Thoracic aorta (tissue), 2 donors: ENCODE data around the gene ERCC6L. TPM values are rescaled to one million over a fixed set of nuclear protein-coding genes. Genes with fewer than 3 reads are reported as not detected.
"Not testable (repeated sequence)": the region's sequence is repeated elsewhere in the genome, so short reads cannot be mapped to it uniquely, and the experiment has no call there.

Experiments used
- ATAC-seq: fragments of 150-250 bp; one replicate; pipeline ENCODE4 v1.8.0; 2017; ENCODE audit warnings: low read depth; ENCODE audit not compliant: insufficient number of reproducible peaks, low FRiP score
- DNase-seq: peaks from one replicate; pipeline ENCODE4 v3.0.0-alpha.2; 2020; ENCODE audit warnings: low spot score
- H3K27ac ChIP-seq, 2 donors: fragments of 200-600 bp; sonication (generic); 1 replicate in 1 of 2; 2 replicates in 1 of 2; pipeline ENCODE4 v1.5.1; 2016; ENCODE audit warnings: mild to moderate bottlenecking in 2 of 2, moderate library complexity in 2 of 2
- H3K27me3 ChIP-seq: fragments of 200-600 bp; sonication (generic); replicated peaks from 2 replicates; pipeline ENCODE4 v1.6.0; 2016; ENCODE audit warnings: mild to moderate bottlenecking; ENCODE audit not compliant: insufficient read depth
- H3K36me3 ChIP-seq: fragments of 200-600 bp; sonication (generic); one replicate; pipeline ENCODE4 v1.5.1; 2016
- H3K4me1 ChIP-seq, 2 donors: fragments of 200-600 bp; sonication (generic); 1 replicate in 1 of 2; 2 replicates in 1 of 2; pipeline versions ENCODE4 v1.5.1 to v1.6.0; 2016; ENCODE audit warnings: low read depth in 2 of 2, mild to moderate bottlenecking in 1 of 2; ENCODE audit not compliant: control insufficient read depth in 1 of 2
- H3K4me3 ChIP-seq: fragments of 200-600 bp; sonication (generic); 2 replicates; pipeline ENCODE4 v1.5.1; 2016; ENCODE audit warnings: mild to moderate bottlenecking
- H3K9me3 ChIP-seq: fragments of 200-600 bp; sonication (generic); 2 replicates; pipeline ENCODE4 v1.5.1; 2016
- CTCF ChIP-seq: fragments of 200-600 bp; sonication (generic); IDR thresholded peaks from one replicate; pipeline ENCODE4 v1.5.1; 2019; ENCODE audit warnings: antibody characterized with exemption
- total RNA-seq, 2 donors: library from RNA; depleted of rRNA; stranded (reverse); fragments of >200 nt; gene quantifications; one replicate each; pipeline versions ENCODE4 v1.1.0 to v1.2.3, GENCODE V29; 2016

The ERCC6L gene
- total RNA-seq, 2 donors from 2014 or later, result 0.41 TPM; not detected in 1

GRCh38 chrX:72236841-72237240, 2.0 kb downstream of the ERCC6L start:
- H3K9me3 ChIP-seq, result no peaks in the 10 kb centered on the region
- ATAC-seq, result no peak
- TF ChIP-seq CTCF, result no peak

GRCh38 chrX:72230290-72230689, 8.5 kb downstream of the ERCC6L start:
- no peak for DNase-seq

More at GRCh38 chrX:72236841-72237240, 2.0 kb downstream of the ERCC6L start:
- no peak overlapping the region for H3K27ac ChIP-seq
- no peak overlapping the region for H3K4me3 ChIP-seq
- DNase-seq, result no peak
- H3K4me1 ChIP-seq, result no peaks in the 10 kb centered on the region
- H3K27me3 ChIP-seq, result no peaks in the 10 kb centered on the region
- no peaks in the 10 kb centered on the region for H3K36me3 ChIP-seq

GRCh38 chrX:72220375-72220774, 18.5 kb downstream of the ERCC6L start:
- not testable (repeated sequence) for H3K36me3 ChIP-seq, H3K4me3 ChIP-seq, H3K27me3 ChIP-seq, H3K4me1 ChIP-seq, ATAC-seq, H3K27ac ChIP-seq, H3K9me3 ChIP-seq, DNase-seq

More at GRCh38 chrX:72230290-72230689, 8.5 kb downstream of the ERCC6L start:
- H3K36me3 ChIP-seq, result no peaks in the 10 kb centered on the region
- H3K27me3 ChIP-seq, result no peaks in the 10 kb centered on the region
- no peak overlapping the region for H3K27ac ChIP-seq
- H3K4me3 ChIP-seq, result no peak overlapping the region
- TF ChIP-seq CTCF, result no peak
- no peaks in the 10 kb centered on the region for H3K9me3 ChIP-seq
- H3K4me1 ChIP-seq, result no peaks in the 10 kb centered on the region
- no peak for ATAC-seq

- H3K9me3 ChIP-seq, result no peaks in the 10 kb centered on the region
- no peak for TF ChIP-seq CTCF
- ATAC-seq, result no peak
Observed at GRCh38 chrX:72216973-72217372, 21.9 kb downstream of the ERCC6L start.

GRCh38 chrX:72208126-72208800, 30.6 kb downstream of the ERCC6L start:
- DNase-seq, result no peak
- Histone ChIP-seq H3K4me3 (no peak overlapping the region), H3K27me3 (no peaks in the 10 kb centered on the region), H3K27ac (no peak overlapping the region), H3K9me3 (no peaks in the 10 kb centered on the region), H3K36me3 (no peaks in the 10 kb centered on the region), H3K4me1 (no peaks in the 10 kb centered on the region)
- no peak for TF ChIP-seq CTCF
- ATAC-seq, result no peak

More at GRCh38 chrX:72216973-72217372, 21.9 kb downstream of the ERCC6L start:
- H3K27ac ChIP-seq, result no peak overlapping the region
- H3K4me1 ChIP-seq, result no peaks in the 10 kb centered on the region
- DNase-seq, result no peak
- no peaks in the 10 kb centered on the region for H3K36me3 ChIP-seq
- H3K27me3 ChIP-seq, result no peaks in the 10 kb centered on the region
- H3K4me3 ChIP-seq, result no peak overlapping the region

GRCh38 chrX:72207366-72207765, 31.5 kb downstream of the ERCC6L start:
- ATAC-seq, result no peak
- Histone ChIP-seq H3K36me3 (no peaks in the 10 kb centered on the region), H3K4me1 (no peaks in the 10 kb centered on the region), H3K4me3 (no peak overlapping the region), H3K9me3 (no peaks in the 10 kb centered on the region), H3K27me3 (no peaks in the 10 kb centered on the region), H3K27ac (no peak overlapping the region)
- no peak for TF ChIP-seq CTCF
- DNase-seq, result no peak
